CD4-positive, alpha-beta memory T cell (primary cell): ENCODE results near the gene ESPL1. TPM values are rescaled to one million over a fixed set of nuclear protein-coding genes. Genes with fewer than 3 reads are reported as not detected.

Source experiments
- CTCF ChIA-PET: fragments of 350-600 bp; sonication (Branson Sonifier 250); formaldehyde crosslinking; loops from one replicate; lab custom pipeline; 2021; ENCODE audit warnings: inconsistent platforms; ENCODE audit not compliant: partially characterized antibody; lab: Charles Lee
- POLR2A ChIA-PET: fragments of 350-600 bp; sonication (Branson Sonifier 250); formaldehyde crosslinking; loops from one replicate; lab custom pipeline; 2021; ENCODE audit not compliant: partially characterized antibody; lab: Charles Lee
- DNase-seq, 5 donors: peaks; one replicate each; pipeline versions ENCODE4 v3.0.0 to v3.0.0-alpha.2; 2020 to 2022; ENCODE audit warnings: mixed read lengths in 1 of 5
- H3K27ac ChIP-seq: one replicate; pipeline ENCODE4 v1.7.0; 2013; ENCODE audit warnings: low read depth, low read length
- H3K27me3 ChIP-seq: 2 replicates; pipeline ENCODE4 v1.7.0; 2013; ENCODE audit warnings: mild to moderate bottlenecking, low read length, moderate library complexity; ENCODE audit not compliant: insufficient read depth
- H3K36me3 ChIP-seq: 2 replicates; pipeline ENCODE4 v1.7.0; 2013; ENCODE audit warnings: mild to moderate bottlenecking, low read length, moderate library complexity; ENCODE audit not compliant: insufficient read depth
- H3K4me1 ChIP-seq: 2 replicates; pipeline ENCODE4 v1.7.0; 2013; ENCODE audit warnings: mild to moderate bottlenecking, low read length, moderate library complexity; ENCODE audit not compliant: insufficient read depth
- H3K4me3 ChIP-seq, 2 donors: one replicate each; pipeline ENCODE4 v1.7.0; 2013; ENCODE audit warnings: low read length in 2 of 2, mild to moderate bottlenecking in 1 of 2
- H3K9me3 ChIP-seq, 2 donors: one replicate each; pipeline ENCODE4 v1.7.0; 2013; ENCODE audit warnings: low read length in 2 of 2, control low read depth in 1 of 2; ENCODE audit not compliant: control insufficient read depth in 1 of 2
- H3K27ac Mint-ChIP-seq, 7 donors: one replicate each; pipeline ENCODE4 v1.8.0; 2020 to 2021; ENCODE audit warnings: mixed read lengths in 7 of 7, mild to moderate bottlenecking in 6 of 7, inconsistent platforms in 3 of 7, moderate library complexity in 3 of 7
- H3K27me3 Mint-ChIP-seq, 2 donors: one replicate each; pipeline ENCODE4 v1.8.0; 2020 to 2021; ENCODE audit warnings: mixed read lengths in 2 of 2
- H3K36me3 Mint-ChIP-seq, 2 donors: one replicate each; pipeline ENCODE4 v1.8.0; 2020 to 2021; ENCODE audit warnings: mixed read lengths in 2 of 2, inconsistent platforms in 1 of 2, mild to moderate bottlenecking in 1 of 2
- H3K4me1 Mint-ChIP-seq, 4 donors: one replicate each; pipeline ENCODE4 v1.8.0; 2020 to 2021; ENCODE audit warnings: mixed read lengths in 4 of 4, mild to moderate bottlenecking in 1 of 4
- H3K4me3 Mint-ChIP-seq, 8 donors: one replicate each; pipeline ENCODE4 v1.8.0; 2020 to 2021; ENCODE audit warnings: mixed read lengths in 8 of 8, mild to moderate bottlenecking in 7 of 8, moderate library complexity in 6 of 8, inconsistent platforms in 3 of 8
- H3K9me3 Mint-ChIP-seq, 8 donors: one replicate each; pipeline ENCODE4 v1.8.0; 2020 to 2021; ENCODE audit warnings: mixed read lengths in 8 of 8, mild to moderate bottlenecking in 5 of 8, inconsistent platforms in 3 of 8, moderate library complexity in 1 of 8
- intact Hi-C: fragments of 100-400 bp; cut with micrococcal nuclease; formaldehyde crosslinking; loops from one replicate; pipeline ENCODE4 v1.15.1; 2023
- polyA plus RNA-seq, 2 donors: library from polyadenylated mRNA; unstranded; fragments of 300-500 nt; fragmentation: Illumina TruSeq; gene quantifications; one replicate each; pipeline ENCODE4 v1.2.3, GENCODE V29; 2021
- total RNA-seq, 2 experiments: library from RNA; stranded (reverse); gene quantifications; one replicate each; pipeline ENCODE4 v1.2.3, GENCODE V29; 2021

ESPL1 gene
- total and polyA plus RNA-seq, 4 experiments from 2014 or later = 0.16 to 0.55 (median 0.20) TPM; not detected in 1

DNA sequence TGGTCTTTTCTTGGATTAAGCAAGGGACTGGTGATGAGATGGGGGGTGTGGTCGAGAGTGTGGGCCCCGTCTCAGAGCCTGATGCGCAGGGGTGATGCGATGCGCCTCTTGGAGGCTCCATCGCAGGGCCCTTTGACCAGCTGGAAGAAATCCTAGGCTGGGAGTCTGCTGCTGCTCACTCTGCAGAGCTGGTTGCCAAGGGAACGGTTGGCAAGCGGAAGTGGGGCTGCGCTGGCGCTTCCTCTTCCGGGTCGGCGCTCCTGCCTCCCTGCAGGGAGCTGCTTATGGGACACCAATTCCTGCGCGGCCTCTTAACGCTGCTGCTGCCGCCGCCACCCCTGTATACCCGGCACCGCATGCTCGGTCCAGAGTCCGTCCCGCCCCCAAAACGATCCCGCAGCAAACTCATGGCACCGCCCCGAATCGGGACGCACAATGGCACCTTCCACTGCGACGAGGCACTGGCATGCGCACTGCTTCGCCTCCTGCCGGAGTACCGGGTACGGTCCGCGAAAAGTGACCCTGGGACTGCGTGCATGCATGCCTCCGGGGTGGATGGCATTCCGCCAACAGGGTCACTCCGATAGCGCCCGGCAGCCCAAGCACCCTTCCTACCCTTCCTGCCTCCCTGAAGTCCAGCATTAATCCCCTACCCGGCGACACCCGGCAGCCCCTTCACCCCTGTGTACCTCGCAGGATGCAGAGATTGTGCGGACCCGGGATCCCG, 31.5 kb downstream of the ESPL1 start, which contains the start of gene MYG1:
Gene MYG1 (plus strand): TSS at position 242 of the 727 bp plus-strand sequence. CDS start 43 bp downstream, at position 285.
- H3K27ac Mint-ChIP-seq = peak within 1 kb of the TSS; percentile 95 to 98 (median 97)
- intact Hi-C loops = loop anchor here (1.0 to 5.0 kb wide), 5 partner anchors 22 to 378 kb away; partner anchors contain the start of genes AAAS, ATP5MC2, CSAD and TARBP2
- peak; percentile 82 to 90 (median 86) for DNase-seq
- no peaks in the 10 kb centered on the region for H3K27me3 Mint-ChIP-seq
- H3K27me3 ChIP-seq = no peaks in the 10 kb centered on the region
- H3K9me3 ChIP-seq = no peaks in the 10 kb centered on the region
- H3K4me1 ChIP-seq = peaks cover 78% of the 10 kb centered on the region
- H3K4me1 Mint-ChIP-seq = peaks cover 39 to 81% (median 65%) of the 10 kb centered on the region in 4 donors
- peak within 1 kb of the TSS; percentile 71 for H3K27ac ChIP-seq
- CTCF ChIA-PET = interaction anchor here (0.8 to 19.2 kb wide), 7 partner anchors 9 to 87 kb away, joined by 3 to 339 read pairs (median 6); partner anchors contain the start of genes AAAS and ITGB7
- peak within 1 kb of the TSS; percentile 96 to 100 (median 99) for H3K4me3 Mint-ChIP-seq
- H3K36me3 Mint-ChIP-seq = peaks cover 28 to 60% of the 10 kb centered on the region in 2 donors
- H3K9me3 Mint-ChIP-seq = peaks cover 0 to 1% (median 0%) of the 10 kb centered on the region in 8 donors
- POLR2A ChIA-PET = interaction anchor here (0.6 to 9.4 kb wide), 18 partner anchors 22 to 220 kb away, joined by 3 to 193 read pairs (median 4); partner anchors contain the start of genes AAAS, CSAD, ESPL1 and SP1
- H3K36me3 ChIP-seq = peaks cover 33% of the 10 kb centered on the region
- peak within 1 kb of the TSS; percentile 81 to 86 for H3K4me3 ChIP-seq

DNA sequence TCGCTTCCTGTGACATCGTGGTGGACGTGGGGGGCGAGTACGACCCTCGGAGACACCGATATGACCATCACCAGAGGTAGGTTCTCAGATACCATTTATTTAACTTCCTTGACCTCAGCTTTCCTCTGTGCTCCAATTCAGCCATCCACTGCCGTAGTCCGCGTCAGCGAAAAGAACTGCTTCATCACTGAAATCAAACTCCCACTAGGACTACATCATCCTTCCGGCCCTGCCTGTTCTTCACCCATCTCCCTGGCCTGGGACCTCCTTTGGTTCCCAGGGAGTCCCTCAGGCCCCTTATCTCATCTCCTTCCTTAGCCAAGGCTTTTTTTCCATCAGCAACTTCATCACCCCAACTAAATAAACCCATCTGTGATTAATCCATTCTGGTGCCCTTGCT, 32.1 kb downstream of the ESPL1 start:
- Histone ChIP-seq H3K9me3 (no peaks in the 10 kb centered on the region), H3K4me1 (peaks cover 72% of the 10 kb centered on the region), H3K4me3 (peak overlapping the region; percentile 81 to 86), H3K27ac (peak overlapping the region; percentile 71), H3K27me3 (no peaks in the 10 kb centered on the region), H3K36me3 (peaks cover 34% of the 10 kb centered on the region)
- Mint-ChIP-seq H3K4me1 (peaks cover 38 to 76% (median 62%) of the 10 kb centered on the region in 4 donors), H3K36me3 (peaks cover 28 to 62% of the 10 kb centered on the region in 2 donors), H3K4me3 (peak overlapping the region; percentile 96 to 100 (median 99)), H3K27ac (peak overlapping the region; percentile 95 to 98 (median 97)), H3K27me3 (no peaks in the 10 kb centered on the region), H3K9me3 (peaks cover 0 to 1% (median 0%) of the 10 kb centered on the region in 8 donors)
- CTCF ChIA-PET = interaction anchor here (0.6 to 19.2 kb wide), 6 partner anchors 10 to 88 kb away, joined by 3 to 339 read pairs (median 8); partner anchors contain the start of genes AAAS and ITGB7
- intact Hi-C loops = no loop called here
- POLR2A ChIA-PET = interaction anchor here (0.6 to 9.4 kb wide), 13 partner anchors 22 to 202 kb away, joined by 3 to 193 read pairs (median 5); partner anchors contain the start of genes AAAS, CSAD, ESPL1 and SP1
- no peak for DNase-seq

GRCh38 chr12:53302903-53303302, 34.8 kb downstream of the ESPL1 start:
- Histone ChIP-seq H3K27me3 (no peaks in the 10 kb centered on the region), H3K4me3 (no peak overlapping the region), H3K9me3 (no peaks in the 10 kb centered on the region), H3K4me1 (peaks cover 51% of the 10 kb centered on the region), H3K36me3 (peaks cover 49% of the 10 kb centered on the region), H3K27ac (no peak overlapping the region)
- intact Hi-C loops = no loop called here
- Mint-ChIP-seq H3K27me3 (no peaks in the 10 kb centered on the region), H3K4me3 (peak overlapping the region in 6 of 8 donors; percentile 22 to 99 (median 48)), H3K9me3 (peaks cover 0 to 1% (median 0%) of the 10 kb centered on the region in 8 donors), H3K36me3 (peaks cover 39 to 71% of the 10 kb centered on the region in 2 donors), H3K27ac (peak overlapping the region in 3 of 7 donors; percentile 66 to 92 (median 78)), H3K4me1 (peaks cover 26 to 49% (median 39%) of the 10 kb centered on the region in 4 donors)
- POLR2A ChIA-PET = interaction anchor here (3.0 to 9.4 kb wide), 2 partner anchors 8 to 19 kb away, joined by 11 to 193 read pairs; partner anchors contain the start of genes AAAS and PFDN5
- CTCF ChIA-PET = interaction anchor here (1.2 to 1.6 kb wide), 3 partner anchors 18 to 143 kb away, joined by 3 to 8 read pairs (median 6); partner anchors contain the start of gene AAAS
- DNase-seq = no peak

DNA sequence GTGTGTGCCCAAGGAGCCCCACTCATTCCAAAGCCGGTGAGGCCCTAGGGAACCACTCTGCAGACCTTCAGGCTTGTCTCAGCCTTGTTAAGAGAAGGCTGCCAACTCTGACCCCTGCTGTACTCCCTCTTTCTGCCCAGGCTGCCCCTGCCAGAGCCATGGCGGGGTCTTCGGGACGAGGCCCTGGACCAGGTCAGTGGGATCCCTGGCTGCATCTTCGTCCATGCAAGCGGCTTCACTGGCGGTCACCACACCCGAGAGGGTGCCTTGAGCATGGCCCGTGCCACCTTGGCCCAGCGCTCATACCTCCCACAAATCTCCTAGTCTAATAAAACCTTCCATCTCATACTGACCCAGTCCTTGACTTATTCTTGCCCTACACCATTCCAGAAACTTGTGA, 38.7 kb downstream of the ESPL1 start:
- Histone ChIP-seq H3K27ac (no peak overlapping the region), H3K4me3 (no peak overlapping the region), H3K9me3 (no peaks in the 10 kb centered on the region), H3K4me1 (peaks cover 14% of the 10 kb centered on the region), H3K27me3 (no peaks in the 10 kb centered on the region), H3K36me3 (peaks cover 61% of the 10 kb centered on the region)
- Mint-ChIP-seq H3K4me3 (no peak overlapping the region), H3K9me3 (no peaks in the 10 kb centered on the region), H3K4me1 (peaks cover 6 to 15% (median 10%) of the 10 kb centered on the region in 4 donors), H3K27ac (peak overlapping the region in 2 of 7 donors; percentile 19 to 52), H3K27me3 (no peaks in the 10 kb centered on the region), H3K36me3 (peaks cover 45 to 69% of the 10 kb centered on the region in 2 donors)
- ChIA-PET POLR2A (no interaction called here), CTCF (interaction anchor here (1.0 to 2.4 kb wide), 3 partner anchors 15 to 95 kb away, joined by 3 to 8 read pairs (median 4); partner anchors contain the start of gene AAAS)
- intact Hi-C loops = no loop called here
- DNase-seq = no peak

GRCh38 chr12:53308276-53308675, 40.2 kb downstream of the ESPL1 start:
- Histone ChIP-seq H3K27ac (no peak overlapping the region), H3K9me3 (no peaks in the 10 kb centered on the region), H3K4me1 (peaks cover 4% of the 10 kb centered on the region), H3K4me3 (no peak overlapping the region), H3K27me3 (no peaks in the 10 kb centered on the region), H3K36me3 (peaks cover 51% of the 10 kb centered on the region)
- intact Hi-C loops = no loop called here
- H3K27ac Mint-ChIP-seq = peak overlapping the region in 3 of 7 donors; percentile 2 to 22 (median 17)
- peaks cover 0 to 2% (median under 1%) of the 10 kb centered on the region in 4 donors for H3K4me1 Mint-ChIP-seq
- DNase-seq = no peak
- no peaks in the 10 kb centered on the region for H3K9me3 Mint-ChIP-seq
- ChIA-PET POLR2A (no interaction called here), CTCF (interaction anchor here (1.8 to 2.5 kb wide), 2 partner anchors 13 to 149 kb away, joined by 4 to 10 read pairs; partner anchors contain the start of gene AAAS)
- peak overlapping the region in 1 of 8 donors; percentile 5 for H3K4me3 Mint-ChIP-seq
- no peaks in the 10 kb centered on the region for H3K27me3 Mint-ChIP-seq
- H3K36me3 Mint-ChIP-seq = peaks cover 44 to 64% of the 10 kb centered on the region in 2 donors

DNA sequence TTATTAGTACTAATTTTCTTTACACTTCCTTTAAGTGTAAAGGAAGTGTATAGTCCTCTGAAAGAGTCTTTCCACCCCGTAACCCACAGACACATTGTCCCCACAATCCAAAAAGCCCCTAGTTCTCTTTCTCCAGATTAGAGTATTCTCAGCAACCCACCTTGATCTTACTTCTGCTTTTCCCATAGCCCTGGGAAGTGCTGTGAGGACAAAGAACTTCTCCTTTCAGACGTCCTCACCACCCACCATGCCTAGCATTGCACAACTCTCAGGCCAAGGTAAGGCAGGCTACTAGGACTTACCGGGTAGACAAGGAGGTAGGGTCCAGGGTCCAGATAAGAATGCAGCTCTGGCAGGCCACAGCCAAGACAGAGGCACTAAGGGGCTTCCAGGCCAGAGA, 45.9 kb downstream of the ESPL1 start:
- CTCF ChIA-PET = interaction anchor here (1.2 to 1.5 kb wide), 4 partner anchors 10 to 154 kb away, joined by 3 to 6 read pairs (median 4); no protein-coding TSS in a partner anchor
- POLR2A ChIA-PET = interaction anchor here (0.9 kb wide), 1 partner anchor 12 kb away, joined by 3 read pairs; no protein-coding TSS in a partner anchor
- Histone ChIP-seq H3K27me3 (no peaks in the 10 kb centered on the region), H3K4me3 (no peak overlapping the region), H3K27ac (no peak overlapping the region), H3K36me3 (peaks cover 42% of the 10 kb centered on the region), H3K9me3 (no peaks in the 10 kb centered on the region), H3K4me1 (no peaks in the 10 kb centered on the region)
- no peaks in the 10 kb centered on the region for H3K27me3 Mint-ChIP-seq
- no peak for DNase-seq
- peak overlapping the region in 4 of 7 donors; percentile 23 to 86 (median 66) for H3K27ac Mint-ChIP-seq
- no peaks in the 10 kb centered on the region for H3K9me3 Mint-ChIP-seq
- H3K4me3 Mint-ChIP-seq = no peak overlapping the region
- H3K36me3 Mint-ChIP-seq = peaks cover 46 to 54% of the 10 kb centered on the region in 2 donors
- peaks cover 3 to 5% (median 4%) of the 10 kb centered on the region in 4 donors for H3K4me1 Mint-ChIP-seq
- intact Hi-C loops = no loop called here
